ENCODE data around the gene RFLNA. TPM values are rescaled to one million over a fixed set of nuclear protein-coding genes. Genes with fewer than 3 reads are reported as not detected.
A peak's percentile ranks its signal among the peaks of the same experiment; 100 is the strongest.

The RFLNA gene, protein sequence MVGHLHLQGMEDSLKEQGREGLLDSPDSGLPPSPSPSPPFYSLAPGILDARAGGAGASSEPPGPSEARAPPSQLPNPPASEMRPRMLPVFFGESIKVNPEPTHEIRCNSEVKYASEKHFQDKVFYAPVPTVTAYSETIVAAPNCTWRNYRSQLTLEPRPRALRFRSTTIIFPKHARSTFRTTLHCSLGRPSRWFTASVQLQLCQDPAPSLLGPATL
- 11.2 TPM for polyA plus RNA-seq (2012; ENCODE audit: insufficient read depth, insufficient read length, low read depth)

GRCh38 chr12:124294780-124295341 is at the start of gene RFLNA:
Gene RFLNA, plus strand, starts transcription at chr12:124295093. Its CDS starts 337 bp downstream, at chr12:124295430.
- Histone ChIP-seq H3K4me1 (peaks cover 13% of the 10 kb centered on the region), H3K9me3 (no peaks in the 10 kb centered on the region), H3K4me3 (ENCODE audit: low read depth, low read length) (peak within 1 kb of the TSS; percentile 47), H3K27me3 (peaks cover 25% of the 10 kb centered on the region), H3K36me3 (no peaks in the 10 kb centered on the region)
- TF ChIP-seq, protein P1, sequence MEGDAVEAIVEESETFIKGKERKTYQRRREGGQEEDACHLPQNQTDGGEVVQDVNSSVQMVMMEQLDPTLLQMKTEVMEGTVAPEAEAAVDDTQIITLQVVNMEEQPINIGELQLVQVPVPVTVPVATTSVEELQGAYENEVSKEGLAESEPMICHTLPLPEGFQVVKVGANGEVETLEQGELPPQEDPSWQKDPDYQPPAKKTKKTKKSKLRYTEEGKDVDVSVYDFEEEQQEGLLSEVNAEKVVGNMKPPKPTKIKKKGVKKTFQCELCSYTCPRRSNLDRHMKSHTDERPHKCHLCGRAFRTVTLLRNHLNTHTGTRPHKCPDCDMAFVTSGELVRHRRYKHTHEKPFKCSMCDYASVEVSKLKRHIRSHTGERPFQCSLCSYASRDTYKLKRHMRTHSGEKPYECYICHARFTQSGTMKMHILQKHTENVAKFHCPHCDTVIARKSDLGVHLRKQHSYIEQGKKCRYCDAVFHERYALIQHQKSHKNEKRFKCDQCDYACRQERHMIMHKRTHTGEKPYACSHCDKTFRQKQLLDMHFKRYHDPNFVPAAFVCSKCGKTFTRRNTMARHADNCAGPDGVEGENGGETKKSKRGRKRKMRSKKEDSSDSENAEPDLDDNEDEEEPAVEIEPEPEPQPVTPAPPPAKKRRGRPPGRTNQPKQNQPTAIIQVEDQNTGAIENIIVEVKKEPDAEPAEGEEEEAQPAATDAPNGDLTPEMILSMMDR (IDR thresholded peaks at IDR 0.05; ENCODE audit: low read depth, low read length): no peak
- DNase-seq: peak; percentile 49

DNA sequence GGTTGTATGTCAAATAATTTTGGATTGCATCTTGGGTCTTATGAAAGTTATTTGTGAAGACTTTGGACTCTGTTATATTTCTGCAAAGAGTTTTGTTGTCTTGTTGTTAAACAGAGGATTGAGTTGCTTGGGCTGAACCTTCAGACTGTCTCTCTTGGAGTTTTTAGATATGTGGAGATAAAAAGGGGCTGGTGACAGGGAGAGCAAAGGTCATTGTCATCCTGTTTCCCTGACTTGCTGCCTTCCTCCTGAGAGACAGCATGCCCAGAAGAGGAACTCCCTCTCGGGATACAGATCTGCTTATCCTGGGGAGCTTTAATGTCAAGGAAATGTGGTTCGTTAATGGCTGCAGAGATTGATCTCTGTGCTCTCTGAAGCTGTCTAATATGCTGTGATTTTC is 47.6 kb upstream of the RFLNA start:
- Histone ChIP-seq H3K27me3 (no peaks in the 10 kb centered on the region), H3K36me3 (no peaks in the 10 kb centered on the region), H3K4me3 (ENCODE audit: low read depth, low read length) (no peak overlapping the region), H3K9me3 (no peaks in the 10 kb centered on the region), H3K4me1 (no peaks in the 10 kb centered on the region)
- DNase-seq: no peak
- TF ChIP-seq, protein P1 (IDR thresholded peaks at IDR 0.05; ENCODE audit: low read depth, low read length): no peak

DNA sequence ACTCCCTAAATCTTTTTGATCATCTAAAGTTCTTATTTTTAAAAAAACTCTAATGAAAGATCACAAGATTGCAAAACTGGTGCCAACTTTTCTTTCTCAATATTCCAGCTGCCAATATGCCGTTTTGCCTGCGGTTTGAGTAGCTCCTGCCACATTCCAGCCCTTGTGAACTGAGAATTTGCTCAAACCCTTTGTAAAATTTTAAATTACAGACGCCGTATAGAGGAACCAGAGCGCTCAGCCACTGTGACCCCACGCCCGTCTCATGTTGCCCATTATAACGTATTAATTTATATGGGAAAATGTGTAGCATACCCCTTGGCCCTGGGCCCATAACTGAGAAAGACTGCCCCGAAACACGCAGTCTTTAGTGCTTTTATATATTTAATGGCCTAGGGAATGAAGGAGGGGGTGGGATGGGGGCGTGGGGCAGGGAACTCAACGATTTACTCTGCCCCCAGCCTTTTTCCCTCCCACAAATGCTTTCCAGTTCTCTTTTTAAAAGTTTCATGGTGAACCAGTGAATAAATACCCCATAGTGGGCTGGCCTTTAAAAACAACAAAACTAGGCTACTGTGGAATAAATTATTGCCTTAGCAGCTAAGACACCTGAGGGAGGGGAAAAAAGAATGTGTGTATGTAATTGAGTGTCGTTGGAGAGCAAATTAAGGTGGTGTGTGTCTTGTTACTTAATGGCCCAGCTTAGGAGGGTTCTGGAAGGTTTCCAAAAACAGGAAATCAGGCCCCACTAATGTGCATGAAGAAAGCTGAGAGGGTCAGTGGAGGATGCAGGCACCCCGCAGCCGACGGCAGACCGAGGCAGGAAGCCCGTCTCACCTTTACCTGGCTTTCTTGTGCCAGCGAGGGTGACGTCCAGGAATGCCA is 45.7 kb upstream of the RFLNA start:
- H3K4me1 ChIP-seq: no peaks in the 10 kb centered on the region
- no peaks in the 10 kb centered on the region for H3K9me3 ChIP-seq
- no peaks in the 10 kb centered on the region for H3K36me3 ChIP-seq
- TF ChIP-seq, protein P1 (IDR thresholded peaks at IDR 0.05; ENCODE audit: low read depth, low read length): no peak
- no peak overlapping the region for H3K4me3 ChIP-seq (ENCODE audit: low read depth, low read length)
- DNase-seq: no peak
- no peaks in the 10 kb centered on the region for H3K27me3 ChIP-seq

GRCh38 chr12:124251186-124251585 is 43.7 kb upstream of the RFLNA start:
- H3K4me1 ChIP-seq: no peaks in the 10 kb centered on the region
- TF ChIP-seq, protein P1 (IDR thresholded peaks at IDR 0.05; ENCODE audit: low read depth, low read length): no peak
- no peaks in the 10 kb centered on the region for H3K27me3 ChIP-seq
- DNase-seq: no peak
- H3K4me3 ChIP-seq (ENCODE audit: low read depth, low read length): no peak overlapping the region
- H3K9me3 ChIP-seq: no peaks in the 10 kb centered on the region
- no peaks in the 10 kb centered on the region for H3K36me3 ChIP-seq

DNA sequence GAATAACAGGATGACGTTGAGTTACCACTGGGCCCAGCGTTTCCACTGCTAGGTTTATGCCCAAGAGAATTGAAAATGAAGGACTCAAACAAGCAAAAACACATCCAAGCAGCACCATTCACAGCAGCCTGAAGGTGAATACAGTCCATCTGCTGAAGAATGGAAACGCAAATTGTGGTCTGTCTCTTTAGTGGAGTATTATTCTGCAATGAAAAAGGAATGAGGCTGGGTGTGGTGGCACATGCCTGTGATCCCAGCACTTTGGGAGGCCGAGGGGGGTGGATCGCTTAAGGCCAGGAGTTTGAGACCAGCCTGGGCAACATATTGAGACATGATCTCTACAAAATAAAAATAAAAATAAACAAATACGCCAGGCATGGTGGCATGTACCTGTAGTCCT is 41.9 kb upstream of the RFLNA start:
- H3K4me1 ChIP-seq: no peaks in the 10 kb centered on the region
- no peak overlapping the region for H3K4me3 ChIP-seq (ENCODE audit: low read depth, low read length)
- H3K27me3 ChIP-seq: no peaks in the 10 kb centered on the region
- TF ChIP-seq, protein P1 (IDR thresholded peaks at IDR 0.05; ENCODE audit: low read depth, low read length): no peak
- no peak for DNase-seq
- H3K36me3 ChIP-seq: no peaks in the 10 kb centered on the region
- H3K9me3 ChIP-seq: no peaks in the 10 kb centered on the region
